Psoas muscle (tissue), 8 donors: Measurements from ENCODE around the gene VAMP5. TPM values are rescaled to one million over a fixed set of nuclear protein-coding genes. Genes with fewer than 3 reads are reported as not detected.
A peak's percentile ranks its signal among the peaks of the same experiment; 100 is the strongest.
"Not testable (repeated sequence)": the region's sequence is repeated elsewhere in the genome, so short reads cannot be mapped to it uniquely, and the experiment has no call there.

Experiments
- ATAC-seq, 4 donors: fragments of 200-7000 bp; cut with Tn5 transposase; one replicate each; pipeline ENCODE4 v1.9.1; 2020; ENCODE audit warnings: moderate library complexity in 3 of 4, mild to moderate bottlenecking in 2 of 4
- DNase-seq, 2 donors: peaks; one replicate each; pipeline ENCODE4 v3.0.0-alpha.2; 2020
- H3K27ac ChIP-seq: fragments of 200-600 bp; one replicate; pipeline ENCODE4 v1.8.0; 2022
- H3K27me3 ChIP-seq, 3 donors: fragments of 200-600 bp in 1 of 3; one replicate each; pipeline versions ENCODE4 v1.6.1 to v1.8.0; 2013 to 2022; ENCODE audit warnings: low read length in 2 of 3, mild to moderate bottlenecking in 2 of 3, moderate library complexity in 1 of 3; ENCODE audit not compliant: insufficient read depth in 3 of 3
- H3K36me3 ChIP-seq, 2 donors: fragments of 200-600 bp in 1 of 2; one replicate each; pipeline versions ENCODE4 v1.6.1 to v1.8.0; 2013 to 2022; ENCODE audit warnings: low read depth in 1 of 2, mild to moderate bottlenecking in 1 of 2, moderate library complexity in 1 of 2; ENCODE audit not compliant: insufficient read depth in 1 of 2
- H3K4me1 ChIP-seq: fragments of 200-600 bp; one replicate; pipeline ENCODE4 v1.8.0; 2022
- H3K4me3 ChIP-seq: fragments of 200-600 bp; one replicate; pipeline ENCODE4 v1.8.0; 2022; ENCODE audit warnings: mild to moderate bottlenecking
- H3K9me3 ChIP-seq: fragments of 200-600 bp; one replicate; pipeline ENCODE4 v1.8.0; 2022
- CTCF ChIP-seq: fragments of 200-600 bp; IDR thresholded peaks from one replicate; pipeline ENCODE4 v1.8.0; 2022; ENCODE audit warnings: antibody characterized with exemption
- WGBS, 3 donors: extraction: QIAGEN DNeasy Blood & Tissue Kit; methylation state at CpG; one replicate each; pipeline versions ENCODE4 v1.1.6 to v1.1.7; 2013; 5-methylcytosine and 5-hydroxymethylcytosine counted together
- intact Hi-C, 2 donors: fragments of 100-400 bp; cut with DNase I; formaldehyde crosslinking; loops; one replicate each; pipeline versions ENCODE4 v1.11.0 to v1.14.2; 2022
- polyA plus RNA-seq, 3 donors: library from polyadenylated mRNA; stranded (reverse); fragments of 200-250 nt; gene quantifications; one replicate each; pipeline ENCODE4 v1.2.3, GENCODE V29; 2013
- total RNA-seq, 4 donors: library from RNA; stranded (reverse); fragmentation: NEBNext Ultra II Directional in 2 of 4; extraction: Animal tissue kit (Norgen Biotek cat#: 25700) in 2 of 4; gene quantifications; one replicate each; pipeline versions ENCODE4 v1.2.1 to v1.2.4, GENCODE V29; 2021 to 2023
- donor health status: healthy with polysubstance abuse.
- donor health status: DM: no; HTN: no; CAD: no; lungs with moderate emphysema.
- donor health status: Bipolar disorder and iron deficiency.
- donor health status: healthy.
- donor health status: DM: yes; HTN: yes; CAD: no.
- donor health status: DM: no; HTN: no; CAD: no.
- donor health status: DM: no; HTN: no; CAD: no.
- donor health status: DM: yes; HTN: yes; CAD: no.

The VAMP5 gene
- total and polyA plus RNA-seq, 7 donors, result 58.1 to 149 (median 95.0) TPM

GRCh38 chr2:85615413-85615728 lies 31.1 kb downstream of the VAMP5 start:
- peaks cover 41% of the 10 kb centered on the region for H3K4me1 ChIP-seq
- 87 to 90% (median 87%) methylated on average over 17 of the region's 17 CpGs for WGBS, 3 donors
- DNase-seq, result no peak

GRCh38 chr2:85617723-85618122 lies 33.5 kb downstream of the VAMP5 start:
- H3K36me3 ChIP-seq, result peaks cover 12 to 45% of the 10 kb centered on the region in 2 donors
- H3K27me3 ChIP-seq, H3K9me3 ChIP-seq, intact Hi-C loops, DNase-seq, ATAC-seq: not testable (repeated sequence)
- H3K4me3 ChIP-seq, result peak overlapping the region; percentile 93
- peak overlapping the region; percentile 95 for H3K27ac ChIP-seq
- WGBS, 3 donors, result 53 to 58% (median 56%) methylated on average over 5 of the region's 5 CpGs
- H3K4me1 ChIP-seq, result peaks cover 32% of the 10 kb centered on the region

More at GRCh38 chr2:85615413-85615728, 31.1 kb downstream of the VAMP5 start:
- H3K27me3 ChIP-seq, result no peaks in the 10 kb centered on the region
- intact Hi-C loops, result loop anchor here in 1 of 2 donors (2.0 kb wide), 1 partner anchor 15 kb away; no protein-coding TSS in a partner anchor
- H3K27ac ChIP-seq, result peak overlapping the region; percentile 95
- H3K36me3 ChIP-seq, result peaks cover 5 to 21% of the 10 kb centered on the region in 2 donors
- H3K9me3 ChIP-seq, result no peaks in the 10 kb centered on the region
- no peak for ATAC-seq
- H3K4me3 ChIP-seq, result peak overlapping the region; percentile 93
- no peak for TF ChIP-seq CTCF

- 81 to 87% (median 83%) methylated on average over 6 of the region's 6 CpGs for WGBS, 3 donors
- ATAC-seq (no peak), DNase-seq (no peak)
- no peaks in the 10 kb centered on the region for H3K9me3 ChIP-seq
- no peak overlapping the region for H3K4me3 ChIP-seq
- H3K4me1 ChIP-seq, result peaks cover 17% of the 10 kb centered on the region
- H3K27ac ChIP-seq, result no peak overlapping the region
- TF ChIP-seq CTCF, result no peak
- intact Hi-C loops, result loop anchor here in 1 of 2 donors (10.0 kb wide), 2 partner anchors 465 to 545 kb away; no protein-coding TSS in a partner anchor
- H3K36me3 ChIP-seq, result peaks cover 16 to 64% of the 10 kb centered on the region in 2 donors
- H3K27me3 ChIP-seq, result no peaks in the 10 kb centered on the region
Measured at GRCh38 chr2:85619617-85620016, 35.4 kb downstream of the VAMP5 start.

- Histone ChIP-seq H3K4me1 (peaks cover 16% of the 10 kb centered on the region), H3K4me3 (no peak overlapping the region), H3K9me3 (no peaks in the 10 kb centered on the region), H3K36me3 (peaks cover 16 to 81% of the 10 kb centered on the region in 2 donors), H3K27me3 (no peaks in the 10 kb centered on the region), H3K27ac (no peak overlapping the region)
- intact Hi-C loops, result loop anchor here in 1 of 2 donors (10.0 kb wide), 2 partner anchors 463 to 543 kb away; no protein-coding TSS in a partner anchor
- ATAC-seq, result no peak
- 91 to 96% (median 93%) methylated on average over 1 of the region's 1 CpG for WGBS, 3 donors
- DNase-seq, result no peak
- TF ChIP-seq CTCF, result no peak
Measured at GRCh38 chr2:85621338-85621737, 37.1 kb downstream of the VAMP5 start.

- DNase-seq, result no peak
- intact Hi-C loops, result loop anchor here in 1 of 2 donors (10.0 kb wide), 2 partner anchors 461 to 541 kb away; no protein-coding TSS in a partner anchor
- Histone ChIP-seq H3K36me3 (peaks cover 11 to 100% of the 10 kb centered on the region in 2 donors), H3K4me1 (no peaks in the 10 kb centered on the region), H3K27me3 (no peaks in the 10 kb centered on the region), H3K4me3 (no peak overlapping the region), H3K27ac (no peak overlapping the region), H3K9me3 (no peaks in the 10 kb centered on the region)
- TF ChIP-seq CTCF, result no peak
- no peak for ATAC-seq
- 88 to 93% (median 93%) methylated on average over 5 of the region's 5 CpGs for WGBS, 3 donors
Measured at GRCh38 chr2:85623991-85624390, 39.8 kb downstream of the VAMP5 start.
